Right lobe of liver (tissue), 6 donors: ENCODE data around the gene BTF3L4. TPM values are rescaled to one million over a fixed set of nuclear protein-coding genes. Genes with fewer than 3 reads are reported as not detected.

Experiments
- ATAC-seq, 4 donors: fragments of 200-7000 bp; cut with Tn5 transposase; one replicate each; pipeline ENCODE4 v1.9.1; 2020; ENCODE audit warnings: mild to moderate bottlenecking in 4 of 4, moderate library complexity in 4 of 4
- DNase-seq, 3 donors: peaks; one replicate each; pipeline ENCODE4 v3.0.0-alpha.2; 2020
- H3K27ac ChIP-seq, 3 donors: fragments of 200-600 bp; one replicate each; pipeline ENCODE4 v1.8.0; 2022
- H3K27me3 ChIP-seq, 2 donors: fragments of 200-600 bp; one replicate each; pipeline ENCODE4 v1.8.0; 2022
- H3K36me3 ChIP-seq, 4 donors: fragments of 200-600 bp; sonication (generic) in 1 of 4; one replicate each; pipeline versions ENCODE4 v1.5.1 to v1.8.0; 2017 to 2022; ENCODE audit warnings: control low read depth in 1 of 4
- H3K4me1 ChIP-seq, 4 donors: fragments of 200-600 bp; sonication (generic) in 1 of 4; one replicate each; pipeline versions ENCODE4 v1.5.1 to v1.8.0; 2017 to 2022; ENCODE audit warnings: control low read depth in 1 of 4
- H3K4me3 ChIP-seq, 3 donors: fragments of 200-600 bp; one replicate each; pipeline ENCODE4 v1.8.0; 2022
- H3K9me3 ChIP-seq, 4 donors: fragments of 200-600 bp; sonication (generic) in 1 of 4; one replicate each; pipeline versions ENCODE4 v1.5.1 to v1.8.0; 2017 to 2022; ENCODE audit warnings: control low read depth in 1 of 4
- POLR2A ChIP-seq: fragments of 450-650 bp; IDR thresholded peaks from one replicate; pipeline ENCODE4 v1.6.1; 2017; ENCODE audit warnings: antibody characterized with exemption, mild to moderate bottlenecking
- WGBS: methylation state at CpG from one replicate; pipeline ENCODE4 v1.1.6; 2018; ENCODE audit warnings: low coverage, low lambda C conversion rate; ENCODE audit not compliant: insufficient coverage; ENCODE audit errors: missing lambda C conversion rate; 5-methylcytosine and 5-hydroxymethylcytosine counted together
- intact Hi-C, 2 donors: fragments of 100-400 bp; cut with DNase I; formaldehyde crosslinking; loops; one replicate each; pipeline versions ENCODE4 v1.11.2 to v1.14.1; 2022
- total RNA-seq, 6 experiments: library from RNA; depleted of rRNA in 2 of 6; stranded (reverse); fragments of >200 nt in 2 of 6; fragmentation: NEBNext Ultra II Directional in 3 of 6; extraction: Animal tissue kit (Norgen Biotek cat#: 25700) in 3 of 6; gene quantifications; one replicate each; pipeline versions ENCODE4 v1.1.0 to v1.2.4, GENCODE V29; 2016 to 2023
- TF ChIP-seq, protein P1 (sequence below), 4 donors: fragments of 200-600 bp in 3 of 4; fragments of 450-650 bp in 1 of 4; IDR thresholded peaks; one replicate each; pipeline versions ENCODE4 v1.5.1 to v1.8.0; 2016 to 2022; ENCODE audit warnings: antibody characterized with exemption in 4 of 4, mild to moderate bottlenecking in 2 of 4
- donor health status: DM: no; HTN: yes; CAD: no.
- donor health status: DM: no; HTN: no; CAD: no.
- donor health status: DM: no; HTN: no; CAD: no.
- donor health status: DM: no; HTN: yes; CAD: no.
- donor health status: DM: no; HTN: yes; CAD: no.

Gene BTF3L4
- total RNA-seq, 6 experiments from 2014 or later = 11.9 to 26.2 (median 15.2) TPM

GRCh38 chr1:52054496-52055065 is 1.5 kb upstream of the BTF3L4 start:
- Histone ChIP-seq H3K27me3 (no peaks in the 10 kb centered on the region), H3K4me1 (peaks cover 0 to 20% (median 7%) of the 10 kb centered on the region in 4 donors), H3K36me3 (peaks cover 0 to under 1% (median 0%) of the 10 kb centered on the region in 4 donors), H3K4me3 (peak overlapping the region; percentile 84 to 91 (median 88)), H3K9me3 (no peaks in the 10 kb centered on the region), H3K27ac (peak overlapping the region; percentile 86 to 92 (median 88))
- ATAC-seq = no peak
- TF ChIP-seq, protein P1, sequence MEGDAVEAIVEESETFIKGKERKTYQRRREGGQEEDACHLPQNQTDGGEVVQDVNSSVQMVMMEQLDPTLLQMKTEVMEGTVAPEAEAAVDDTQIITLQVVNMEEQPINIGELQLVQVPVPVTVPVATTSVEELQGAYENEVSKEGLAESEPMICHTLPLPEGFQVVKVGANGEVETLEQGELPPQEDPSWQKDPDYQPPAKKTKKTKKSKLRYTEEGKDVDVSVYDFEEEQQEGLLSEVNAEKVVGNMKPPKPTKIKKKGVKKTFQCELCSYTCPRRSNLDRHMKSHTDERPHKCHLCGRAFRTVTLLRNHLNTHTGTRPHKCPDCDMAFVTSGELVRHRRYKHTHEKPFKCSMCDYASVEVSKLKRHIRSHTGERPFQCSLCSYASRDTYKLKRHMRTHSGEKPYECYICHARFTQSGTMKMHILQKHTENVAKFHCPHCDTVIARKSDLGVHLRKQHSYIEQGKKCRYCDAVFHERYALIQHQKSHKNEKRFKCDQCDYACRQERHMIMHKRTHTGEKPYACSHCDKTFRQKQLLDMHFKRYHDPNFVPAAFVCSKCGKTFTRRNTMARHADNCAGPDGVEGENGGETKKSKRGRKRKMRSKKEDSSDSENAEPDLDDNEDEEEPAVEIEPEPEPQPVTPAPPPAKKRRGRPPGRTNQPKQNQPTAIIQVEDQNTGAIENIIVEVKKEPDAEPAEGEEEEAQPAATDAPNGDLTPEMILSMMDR (IDR thresholded peaks at IDR 0.05) = no peak
- no peak for TF ChIP-seq POLR2A
- intact Hi-C loops = no loop called here
- no peak for DNase-seq
- WGBS = 2% methylated on average over 9 of the region's 13 CpGs

- 1% methylated on average over 31 of the region's 45 CpGs for WGBS
- H3K9me3 ChIP-seq = no peaks in the 10 kb centered on the region
- DNase-seq = peak; percentile 85 to 91 (median 90)
- H3K4me3 ChIP-seq = peak within 1 kb of the TSS; percentile 84 to 91 (median 88)
- peak within 1 kb of the TSS; percentile 86 to 92 (median 88) for H3K27ac ChIP-seq
- peak; percentile 90 for TF ChIP-seq POLR2A
- TF ChIP-seq, protein P1 (IDR thresholded peaks at IDR 0.05) = no peak
- peaks cover 0 to 20% (median 7%) of the 10 kb centered on the region in 4 donors for H3K4me1 ChIP-seq
- H3K27me3 ChIP-seq = no peaks in the 10 kb centered on the region
- peak; percentile 83 to 89 (median 84) for ATAC-seq
- intact Hi-C loops = no loop called here
- peaks cover 0 to 4% (median 0%) of the 10 kb centered on the region in 4 donors for H3K36me3 ChIP-seq
Observed at GRCh38 chr1:52055066-52055865, 829 bp upstream of the BTF3L4 start, which contains the start of gene TXNDC12. TSS of gene TXNDC12 (minus strand) at chr1:52055191. CDS start at chr1:52055096, 95 bp downstream.

DNA sequence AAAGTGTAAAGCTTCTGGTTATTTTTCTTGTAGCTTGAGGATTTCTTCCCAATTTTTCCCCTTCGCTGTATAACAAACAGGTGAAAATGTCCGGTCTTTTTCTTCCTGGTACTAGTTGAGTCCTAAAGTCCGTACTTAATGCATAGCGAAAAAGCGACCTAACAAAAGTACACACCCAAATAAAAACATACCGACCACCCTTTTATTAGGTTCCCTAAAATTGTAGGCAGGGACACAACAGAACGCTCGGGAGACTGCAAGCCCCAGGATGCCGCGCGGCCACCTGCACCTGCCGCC is 281 bp upstream of the BTF3L4 start:
- no peaks in the 10 kb centered on the region for H3K27me3 ChIP-seq
- intact Hi-C loops = no loop called here
- H3K9me3 ChIP-seq = no peaks in the 10 kb centered on the region
- peak overlapping the region; percentile 86 to 92 (median 88) for H3K27ac ChIP-seq
- ATAC-seq (no peak), DNase-seq (no peak)
- peaks cover 0 to 7% (median 2%) of the 10 kb centered on the region in 4 donors for H3K36me3 ChIP-seq
- peak overlapping the region; percentile 84 to 91 (median 88) for H3K4me3 ChIP-seq
- TF ChIP-seq, protein P1 (IDR thresholded peaks at IDR 0.05) = no peak
- no peak for TF ChIP-seq POLR2A
- under 1% methylated on average over 9 of the region's 12 CpGs for WGBS
- H3K4me1 ChIP-seq = peaks cover 0 to 20% (median 7%) of the 10 kb centered on the region in 4 donors

DNA sequence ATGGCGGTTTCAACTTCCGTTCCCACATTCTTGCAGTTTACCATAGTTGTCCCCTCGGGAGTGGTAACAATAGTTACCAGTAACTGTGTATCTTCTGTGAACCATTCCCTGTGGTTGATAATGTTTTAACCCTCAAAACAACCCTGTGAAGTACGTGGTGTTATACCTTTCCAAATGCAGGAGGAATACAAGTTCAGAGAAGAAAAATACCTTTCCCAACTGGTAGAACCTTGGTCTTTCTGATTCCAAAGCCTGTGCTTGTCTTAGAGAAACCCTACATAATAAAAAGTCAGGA is 789 bp downstream of the BTF3L4 start:
- no peak for DNase-seq
- peaks cover 0 to 13% (median 5%) of the 10 kb centered on the region in 4 donors for H3K36me3 ChIP-seq
- 0% methylated on average over 4 of the region's 4 CpGs for WGBS
- H3K4me3 ChIP-seq = peak overlapping the region; percentile 84 to 91 (median 88)
- peak overlapping the region in 2 of 3 donors; percentile 88 to 92 for H3K27ac ChIP-seq
- intact Hi-C loops = no loop called here
- no peaks in the 10 kb centered on the region for H3K9me3 ChIP-seq
- TF ChIP-seq, protein P1 (IDR thresholded peaks at IDR 0.05) = no peak
- TF ChIP-seq POLR2A = no peak
- H3K27me3 ChIP-seq = no peaks in the 10 kb centered on the region
- ATAC-seq = no peak
- peaks cover 0 to 20% (median 7%) of the 10 kb centered on the region in 4 donors for H3K4me1 ChIP-seq
